NCI-H1694 (cell line): ENCODE results near the gene OR10V1.

ENCODE experiments used
- DNase-seq: peaks from one replicate; lab custom pipeline; 2025; lab: John Stamatoyannopoulos, UW

Gene OR10V1

GRCh38 chr11:59713745-59714144 lies at the start of gene OR10V1:
Gene OR10V1, minus strand, starts transcription at chr11:59713845. Its CDS starts 0 bp downstream, at chr11:59713845.
- no peak for DNase-seq

GRCh38 chr11:59761993-59762392 lies 48.3 kb upstream of the OR10V1 start:
- no peak for DNase-seq

GRCh38 chr11:59760771-59761170 lies 47.1 kb upstream of the OR10V1 start:
- no peak for DNase-seq

GRCh38 chr11:59759900-59760299 lies 46.3 kb upstream of the OR10V1 start:
- no peak for DNase-seq

- no peak for DNase-seq
Observed at GRCh38 chr11:59758401-59759037, 44.9 kb upstream of the OR10V1 start.

- no peak for DNase-seq
Observed at GRCh38 chr11:59756845-59757244, 43.2 kb upstream of the OR10V1 start.

- DNase-seq = no peak
Observed at GRCh38 chr11:59756558-59756840, 42.9 kb upstream of the OR10V1 start.

GRCh38 chr11:59755701-59756557 lies 42.3 kb upstream of the OR10V1 start:
- DNase-seq = no peak

- DNase-seq = no peak
Observed at GRCh38 chr11:59754859-59755700, 41.4 kb upstream of the OR10V1 start, which contains the start of gene STX3. Gene STX3, plus strand, starts transcription at chr11:59755376. Its CDS starts 230 bp downstream, at chr11:59755606.

GRCh38 chr11:59754494-59754858 lies 40.8 kb upstream of the OR10V1 start:
- no peak for DNase-seq

GRCh38 chr11:59753650-59754493 lies 40.2 kb upstream of the OR10V1 start:
- DNase-seq = peak; percentile 13

GRCh38 chr11:59746111-59746510 lies 32.5 kb upstream of the OR10V1 start:
- no peak for DNase-seq

- DNase-seq = no peak
Observed at GRCh38 chr11:59730896-59731565, 17.4 kb upstream of the OR10V1 start.

- no peak for DNase-seq
Observed at GRCh38 chr11:59729834-59730233, 16.2 kb upstream of the OR10V1 start.

GRCh38 chr11:59728913-59729312 lies 15.3 kb upstream of the OR10V1 start:
- no peak for DNase-seq

GRCh38 chr11:59728154-59728553 lies 14.5 kb upstream of the OR10V1 start:
- no peak for DNase-seq

- no peak for DNase-seq
Observed at GRCh38 chr11:59727426-59727825, 13.8 kb upstream of the OR10V1 start.

- DNase-seq = no peak
Observed at GRCh38 chr11:59724066-59724465, 10.4 kb upstream of the OR10V1 start.

GRCh38 chr11:59719556-59719955 lies 5.9 kb upstream of the OR10V1 start:
- DNase-seq = no peak

- DNase-seq = no peak
Observed at GRCh38 chr11:59716051-59716450, 2.4 kb upstream of the OR10V1 start.

- no peak for DNase-seq
Observed at GRCh38 chr11:59710136-59710847, 3.4 kb downstream of the OR10V1 start.
